NCI-H82 (cell line): ENCODE data around the gene IPO13.

Experiments
- DNase-seq: peaks from one replicate; lab custom pipeline; 2025; lab: John Stamatoyannopoulos, UW

Gene IPO13, protein sequence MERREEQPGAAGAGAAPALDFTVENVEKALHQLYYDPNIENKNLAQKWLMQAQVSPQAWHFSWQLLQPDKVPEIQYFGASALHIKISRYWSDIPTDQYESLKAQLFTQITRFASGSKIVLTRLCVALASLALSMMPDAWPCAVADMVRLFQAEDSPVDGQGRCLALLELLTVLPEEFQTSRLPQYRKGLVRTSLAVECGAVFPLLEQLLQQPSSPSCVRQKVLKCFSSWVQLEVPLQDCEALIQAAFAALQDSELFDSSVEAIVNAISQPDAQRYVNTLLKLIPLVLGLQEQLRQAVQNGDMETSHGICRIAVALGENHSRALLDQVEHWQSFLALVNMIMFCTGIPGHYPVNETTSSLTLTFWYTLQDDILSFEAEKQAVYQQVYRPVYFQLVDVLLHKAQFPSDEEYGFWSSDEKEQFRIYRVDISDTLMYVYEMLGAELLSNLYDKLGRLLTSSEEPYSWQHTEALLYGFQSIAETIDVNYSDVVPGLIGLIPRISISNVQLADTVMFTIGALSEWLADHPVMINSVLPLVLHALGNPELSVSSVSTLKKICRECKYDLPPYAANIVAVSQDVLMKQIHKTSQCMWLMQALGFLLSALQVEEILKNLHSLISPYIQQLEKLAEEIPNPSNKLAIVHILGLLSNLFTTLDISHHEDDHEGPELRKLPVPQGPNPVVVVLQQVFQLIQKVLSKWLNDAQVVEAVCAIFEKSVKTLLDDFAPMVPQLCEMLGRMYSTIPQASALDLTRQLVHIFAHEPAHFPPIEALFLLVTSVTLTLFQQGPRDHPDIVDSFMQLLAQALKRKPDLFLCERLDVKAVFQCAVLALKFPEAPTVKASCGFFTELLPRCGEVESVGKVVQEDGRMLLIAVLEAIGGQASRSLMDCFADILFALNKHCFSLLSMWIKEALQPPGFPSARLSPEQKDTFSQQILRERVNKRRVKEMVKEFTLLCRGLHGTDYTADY

DNA sequence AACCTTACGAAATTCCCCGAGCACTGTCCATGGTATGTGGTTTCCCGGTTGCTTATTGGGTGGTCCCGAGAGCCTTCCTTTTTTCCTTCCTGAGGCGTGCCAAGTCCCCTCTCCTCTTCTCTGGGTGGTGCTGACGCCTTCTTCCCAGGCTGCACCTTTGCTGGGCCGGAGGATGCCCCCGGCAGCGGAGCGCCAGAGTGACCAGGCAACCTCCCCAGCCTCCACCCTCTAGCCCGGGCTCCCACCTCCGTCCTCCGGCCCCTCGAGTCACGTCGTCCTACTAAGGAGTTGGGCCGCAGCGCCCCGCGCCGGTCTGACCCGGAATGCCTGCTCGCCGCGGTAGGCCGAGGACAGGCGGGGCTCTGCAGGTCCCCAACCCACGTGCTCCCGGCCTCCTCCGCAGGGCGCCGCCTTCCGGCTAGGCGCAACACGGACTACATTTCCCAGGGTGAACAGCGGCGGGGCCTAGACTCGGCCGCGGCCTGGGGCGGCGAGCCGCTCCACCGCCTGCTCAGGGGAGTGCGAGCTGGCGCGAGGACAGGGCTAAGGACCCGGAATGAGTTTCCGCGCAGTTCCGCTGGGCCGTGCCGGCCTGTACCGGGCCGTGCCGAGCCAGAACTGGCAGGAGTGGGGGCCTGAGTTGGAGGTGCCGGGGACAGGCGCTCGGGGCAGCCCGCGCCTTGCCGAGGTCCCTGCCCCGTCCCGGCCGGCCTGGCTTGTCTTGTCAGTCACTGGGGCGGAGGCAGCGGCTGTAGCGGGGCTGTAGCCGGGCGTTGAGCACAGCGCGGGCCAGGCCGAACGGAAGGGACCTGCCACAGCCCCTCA is at the start of gene IPO13:
Gene IPO13, plus strand, starts transcription at position 715 of the 825 bp plus-strand sequence. CDS start 651 bp downstream, outside the sequence.
- DNase-seq = peak; percentile 98

DNA sequence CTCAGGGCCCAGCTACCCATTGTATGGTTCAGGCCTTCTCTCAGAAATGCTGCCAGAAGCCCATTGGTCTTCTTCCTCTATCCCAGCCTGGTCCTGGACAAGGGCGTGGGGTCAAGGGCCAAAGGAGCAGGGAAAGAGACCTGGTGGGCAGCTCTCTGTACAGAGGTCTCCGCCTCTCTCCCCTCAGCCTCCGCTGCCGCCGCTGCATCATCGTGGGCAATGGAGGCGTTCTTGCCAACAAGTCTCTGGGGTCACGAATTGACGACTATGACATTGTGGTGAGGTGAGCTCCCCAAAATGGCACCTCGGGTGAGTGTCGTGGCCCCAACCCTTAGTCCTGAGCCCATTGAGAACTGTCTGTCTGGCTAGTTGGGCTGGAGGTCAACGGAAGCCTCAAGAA is 47.8 kb upstream of the IPO13 start:
- no peak for DNase-seq

DNA sequence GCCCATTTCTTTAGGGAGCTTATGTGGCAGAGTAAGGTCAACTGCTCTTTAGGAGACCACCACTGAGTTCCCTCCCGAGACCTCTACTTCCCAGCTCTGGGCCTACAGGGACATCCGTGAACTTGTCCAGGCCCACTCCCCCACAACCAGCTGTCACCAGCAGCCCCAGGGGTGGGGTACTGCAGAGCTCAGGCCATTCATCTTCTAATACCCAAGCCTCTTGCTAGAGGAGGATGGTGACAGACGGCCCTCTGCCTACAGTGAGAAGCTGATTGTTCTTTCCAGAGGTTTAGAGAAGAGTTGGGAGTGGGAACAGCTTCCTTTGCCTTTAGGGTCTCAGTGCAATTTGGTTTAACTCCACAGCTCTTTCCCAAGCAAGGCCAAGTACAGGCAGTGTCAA is 46.4 kb upstream of the IPO13 start:
- peak; percentile 23 for DNase-seq

DNA sequence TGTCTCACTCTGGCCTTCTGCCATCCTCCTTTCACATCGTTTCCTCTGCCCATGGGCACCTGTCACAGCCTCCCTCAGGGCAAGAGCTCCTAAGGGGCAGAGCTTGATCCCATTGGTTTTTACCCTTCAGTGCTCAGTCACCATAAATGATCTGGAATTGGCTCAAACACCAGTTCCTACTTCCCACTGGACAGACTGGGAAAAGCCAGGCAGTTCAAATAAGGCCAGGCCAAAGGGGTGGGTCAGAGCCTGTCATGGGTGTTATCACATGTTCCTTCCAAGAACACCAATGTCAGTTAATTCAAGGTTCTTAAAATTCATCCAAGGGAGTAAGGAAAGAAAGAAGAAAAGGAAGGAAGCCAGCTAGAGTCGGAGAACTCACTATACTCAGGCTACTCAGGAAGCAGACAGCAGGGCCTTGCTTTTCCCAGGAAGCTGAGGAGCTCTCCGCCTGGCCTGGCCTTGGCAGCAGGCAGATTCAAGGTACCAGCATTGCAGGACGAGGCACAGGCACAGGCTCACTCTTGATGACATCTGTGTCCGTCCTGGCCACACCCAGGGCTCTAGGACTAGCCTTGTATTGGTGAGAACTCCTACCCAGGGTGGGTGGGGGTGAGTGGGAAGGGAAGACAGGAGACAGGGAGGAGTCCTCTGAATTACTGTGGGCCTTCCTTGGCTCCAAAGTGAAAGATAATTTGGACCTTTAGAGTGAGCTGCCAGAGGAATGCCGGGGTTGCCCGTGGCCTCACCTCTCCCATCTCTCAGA is 45.4 kb upstream of the IPO13 start:
- DNase-seq = no peak

DNA sequence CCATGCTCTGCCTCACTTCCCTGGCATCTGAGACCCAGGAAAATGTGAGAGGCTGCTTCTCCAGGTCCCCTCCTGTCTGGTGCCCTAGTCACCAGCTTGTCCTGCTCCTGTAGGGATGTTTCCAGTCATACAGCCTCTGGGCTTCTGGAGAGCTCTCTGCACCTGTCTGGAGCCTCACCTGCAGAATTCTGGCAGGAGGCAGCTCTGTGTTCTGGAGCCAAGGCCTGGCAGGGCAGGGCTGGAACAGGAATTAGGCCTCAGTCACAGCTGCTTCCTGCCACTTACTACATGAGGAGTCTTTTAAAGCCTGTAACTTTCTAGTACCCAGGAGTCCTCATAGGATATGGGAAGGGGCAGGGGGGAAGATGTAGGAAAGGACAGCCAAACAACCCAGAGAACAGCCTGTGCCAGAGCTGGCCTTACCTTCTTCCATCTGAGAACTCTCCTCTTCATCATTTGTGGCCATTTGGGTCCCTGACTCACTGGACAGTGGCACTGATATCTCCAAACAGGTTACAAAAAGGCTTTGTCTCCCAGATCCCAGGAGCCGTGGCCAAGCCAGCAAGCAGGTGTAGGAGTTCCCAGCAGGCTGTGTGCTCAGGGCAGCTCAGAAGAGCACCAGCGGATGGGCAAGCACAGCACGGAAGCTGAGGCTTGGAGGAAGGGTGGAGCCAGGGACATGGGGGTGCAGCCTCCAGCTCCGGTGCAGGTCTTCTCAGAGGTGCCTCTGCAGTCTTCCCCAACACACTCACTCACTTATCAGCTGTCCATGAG is 44.5 kb upstream of the IPO13 start:
- no peak for DNase-seq

DNA sequence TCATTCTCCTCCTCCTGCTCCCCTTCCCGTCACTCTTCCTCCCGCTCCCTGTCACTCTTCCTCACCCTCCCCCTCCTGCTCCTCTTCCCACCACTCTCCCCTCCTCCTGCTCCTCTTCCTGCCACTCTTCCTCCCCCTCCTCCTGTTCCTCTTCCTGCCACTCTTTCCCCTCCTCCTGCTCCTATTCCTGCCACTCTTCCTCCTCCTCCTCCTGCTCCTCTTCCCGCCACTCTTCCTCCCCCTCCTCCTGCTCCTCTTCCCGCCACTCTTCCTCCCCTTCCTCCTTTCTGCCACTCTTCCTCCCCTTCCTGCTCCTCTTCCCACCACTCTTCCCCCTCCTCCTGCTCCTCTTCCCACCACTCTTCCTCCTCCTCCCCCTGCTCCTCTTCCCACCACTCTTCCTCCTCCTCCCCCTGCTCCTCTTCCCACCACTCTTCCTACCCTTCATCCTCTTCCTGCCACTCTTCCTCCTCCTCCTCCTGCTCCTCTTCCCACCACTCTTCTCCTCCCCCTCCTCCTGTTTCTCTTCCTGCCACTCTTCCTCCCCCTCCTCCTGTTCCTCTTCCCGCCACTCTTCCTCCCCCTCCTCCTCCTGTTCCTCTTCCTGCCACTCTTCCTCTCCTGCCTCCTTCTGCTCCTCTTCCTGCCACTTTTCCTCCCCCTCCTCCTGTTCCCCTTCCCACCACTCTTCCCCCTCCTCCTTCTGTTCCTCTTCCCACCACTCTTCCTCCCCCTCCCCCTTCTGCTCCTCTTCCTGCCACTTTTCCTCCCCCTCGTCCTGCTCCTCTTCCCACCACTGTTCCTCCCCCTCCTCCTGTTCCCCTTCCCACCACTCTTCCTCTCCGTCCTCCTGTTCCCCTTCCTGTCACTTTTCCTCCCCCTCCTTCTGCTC is 41.8 kb upstream of the IPO13 start:
- no peak for DNase-seq

DNA sequence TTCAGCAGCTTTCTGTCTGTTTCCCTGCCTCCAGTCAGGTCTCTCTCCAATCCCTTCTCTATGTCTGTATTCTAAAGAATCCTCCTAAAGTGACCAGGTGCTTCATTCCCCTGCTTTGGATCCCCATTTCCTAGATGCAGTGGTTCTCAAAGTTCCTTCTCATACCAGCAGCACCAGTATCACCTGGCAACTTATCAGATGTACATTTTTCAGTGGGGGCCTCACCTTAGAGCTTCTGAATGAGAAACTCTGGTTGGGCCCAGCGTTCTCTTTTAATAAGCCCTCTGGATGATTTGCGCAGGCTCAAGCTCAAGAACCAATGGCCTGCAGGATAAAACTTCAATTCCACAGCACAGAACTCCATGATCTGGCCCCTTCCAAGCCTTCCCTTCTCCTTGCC is 38.5 kb upstream of the IPO13 start:
- no peak for DNase-seq

DNA sequence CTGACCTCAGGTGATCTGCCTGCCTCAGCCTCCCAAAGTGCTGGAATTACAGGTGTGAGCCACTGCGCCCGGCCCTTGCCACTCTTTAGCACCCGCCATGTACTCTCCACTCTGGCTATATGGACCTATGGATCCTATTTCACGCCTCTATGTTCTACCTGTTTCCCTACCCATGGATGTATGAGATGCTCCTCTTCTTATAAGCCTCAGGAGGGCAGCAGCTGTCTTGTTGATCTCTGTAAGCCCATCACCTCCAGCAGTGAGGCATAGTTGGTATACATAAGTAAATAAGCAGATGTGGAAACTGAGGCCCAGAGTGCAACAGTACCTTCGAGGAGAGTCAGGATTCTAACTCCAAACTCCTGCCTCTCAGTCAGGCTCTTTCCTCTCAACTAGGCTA is 37.9 kb upstream of the IPO13 start:
- peak; percentile 65 for DNase-seq

DNA sequence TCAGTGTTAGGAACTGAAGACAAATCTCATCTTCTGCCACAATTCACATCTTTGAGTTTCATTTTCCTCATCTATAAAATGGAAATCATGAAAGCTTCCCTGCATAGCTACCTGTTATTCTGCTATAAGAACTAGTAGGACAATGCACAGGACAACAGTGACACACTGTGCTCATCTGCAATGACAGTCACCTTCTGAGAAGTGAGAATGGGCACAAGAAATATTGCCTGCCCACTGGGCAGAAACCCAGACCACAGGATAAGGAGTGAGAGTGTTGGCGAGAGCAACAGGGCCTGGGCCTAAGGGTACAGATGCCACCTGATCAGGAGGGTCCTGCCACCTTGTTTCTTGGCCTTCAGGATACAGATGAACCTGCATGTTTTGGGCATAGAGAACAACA is 36.4 kb upstream of the IPO13 start:
- DNase-seq = no peak

DNA sequence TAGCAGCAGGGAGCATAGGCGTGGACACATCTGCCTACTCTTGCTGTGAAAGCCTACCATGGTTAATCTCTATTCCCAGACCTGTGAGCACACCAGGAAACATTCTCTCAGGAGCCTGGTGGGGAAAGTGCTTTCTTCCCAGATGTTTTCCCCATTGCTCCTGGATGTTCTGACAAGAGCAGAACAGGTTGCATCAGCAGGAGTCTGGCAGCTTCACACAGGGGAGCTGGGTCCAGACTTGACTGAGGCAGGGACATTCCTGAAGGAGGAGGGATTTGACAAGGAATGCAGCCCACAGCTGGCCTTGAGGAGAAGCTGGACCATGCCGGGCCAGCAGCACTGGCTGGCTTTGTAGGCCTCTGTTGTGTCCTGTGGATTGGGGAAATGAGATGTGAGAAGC is 34.1 kb upstream of the IPO13 start:
- peak; percentile 49 for DNase-seq

DNA sequence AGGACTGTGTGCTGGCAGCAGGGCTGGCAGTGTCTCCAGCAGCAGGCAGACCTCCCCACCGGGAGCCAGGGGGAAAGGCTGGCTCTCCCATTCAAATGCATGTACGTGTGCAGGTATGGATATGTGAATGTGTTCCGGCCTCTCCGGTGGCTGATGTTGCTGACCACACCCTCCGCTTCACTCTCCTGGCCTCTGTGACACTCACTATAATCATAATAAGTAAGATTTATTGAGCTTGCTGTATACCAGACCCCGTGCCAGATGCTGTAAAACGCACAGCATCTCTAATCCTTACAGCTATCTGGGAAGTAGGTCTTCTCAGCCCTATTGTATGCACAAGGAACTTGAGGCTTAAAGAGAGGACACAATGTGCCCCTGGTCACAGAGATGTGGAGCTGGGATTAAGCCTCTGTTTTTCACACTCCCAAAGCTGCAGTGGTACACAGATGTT is 33.7 kb upstream of the IPO13 start:
- DNase-seq = peak; percentile 96

DNA sequence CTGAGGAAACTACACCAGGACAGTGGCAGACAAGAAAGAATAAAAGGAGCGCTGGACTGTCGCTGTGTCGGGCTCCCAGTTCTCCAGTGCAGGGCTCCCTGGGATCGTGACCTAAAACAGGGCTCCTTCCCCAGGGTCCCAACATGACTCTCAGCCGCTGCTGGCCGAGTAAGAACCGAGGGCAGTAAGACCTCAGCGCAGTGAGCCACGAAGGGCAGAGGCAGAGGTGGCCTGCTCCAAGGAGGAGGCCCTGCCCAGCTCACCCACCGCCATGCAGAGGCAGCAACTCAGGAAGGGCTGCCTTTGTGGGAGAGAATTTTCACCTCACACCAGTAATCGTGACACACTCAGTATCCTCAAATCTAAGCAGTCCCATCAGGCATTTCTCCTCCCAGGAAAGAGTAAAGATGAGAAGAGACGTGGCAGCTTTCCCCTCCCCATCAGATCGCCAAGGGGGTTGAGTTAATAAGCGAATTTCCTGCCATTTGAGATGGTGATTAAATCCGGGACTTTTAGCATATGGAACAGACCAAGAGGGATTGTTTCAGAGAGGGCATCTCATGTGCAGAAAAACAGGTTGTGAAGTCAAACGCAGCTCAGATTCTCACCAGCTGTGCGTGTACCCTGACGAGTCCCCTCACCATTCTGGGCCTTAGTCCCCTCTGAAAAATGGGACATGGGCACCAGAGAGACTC is 32.9 kb upstream of the IPO13 start:
- DNase-seq = peak; percentile 52

DNA sequence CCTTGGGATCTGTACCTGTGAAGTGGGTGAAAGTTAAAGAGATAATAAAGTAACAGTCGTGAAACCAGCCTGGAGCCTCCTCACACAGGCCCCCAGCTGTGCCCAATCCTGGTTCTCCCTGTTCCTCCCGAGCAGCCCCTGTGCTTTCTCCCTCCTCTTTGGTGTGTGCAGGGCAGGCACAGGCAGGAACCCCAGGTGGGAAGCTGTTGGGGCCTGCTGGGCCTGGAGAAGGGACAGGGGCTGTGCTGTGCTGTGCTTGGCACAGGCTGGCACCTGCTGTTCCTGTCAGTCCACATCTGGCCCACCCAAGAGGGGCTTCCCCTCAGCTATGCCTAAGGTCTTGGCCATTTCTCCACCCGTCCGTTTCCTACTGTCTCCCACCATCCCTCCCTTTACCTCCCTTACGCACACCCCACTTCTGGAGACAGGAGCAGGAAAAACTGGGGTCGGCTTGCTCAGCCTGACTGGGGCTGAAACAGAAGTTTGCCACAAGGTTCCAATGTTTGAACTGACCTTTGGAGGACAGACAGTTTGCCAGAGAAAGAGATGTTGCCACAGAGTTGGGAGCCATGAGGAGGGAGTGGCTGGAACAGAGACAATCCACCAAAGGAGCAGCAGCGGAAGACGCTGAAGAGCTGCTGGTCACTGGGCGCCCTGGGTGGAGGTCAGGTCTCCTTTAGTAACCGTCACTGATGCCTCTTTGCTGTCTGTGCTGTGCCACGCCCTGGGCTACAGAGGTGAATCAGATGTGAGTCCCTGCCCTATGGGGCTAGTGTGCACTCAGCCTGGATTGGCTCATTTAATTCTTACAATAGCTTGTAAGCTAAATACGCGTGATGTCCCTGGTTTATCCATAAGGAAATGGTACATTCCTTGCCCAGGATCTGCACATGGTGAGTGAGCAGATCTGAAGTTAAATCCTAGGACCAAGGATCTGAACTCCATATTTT is 31.9 kb upstream of the IPO13 start:
- no peak for DNase-seq

DNA sequence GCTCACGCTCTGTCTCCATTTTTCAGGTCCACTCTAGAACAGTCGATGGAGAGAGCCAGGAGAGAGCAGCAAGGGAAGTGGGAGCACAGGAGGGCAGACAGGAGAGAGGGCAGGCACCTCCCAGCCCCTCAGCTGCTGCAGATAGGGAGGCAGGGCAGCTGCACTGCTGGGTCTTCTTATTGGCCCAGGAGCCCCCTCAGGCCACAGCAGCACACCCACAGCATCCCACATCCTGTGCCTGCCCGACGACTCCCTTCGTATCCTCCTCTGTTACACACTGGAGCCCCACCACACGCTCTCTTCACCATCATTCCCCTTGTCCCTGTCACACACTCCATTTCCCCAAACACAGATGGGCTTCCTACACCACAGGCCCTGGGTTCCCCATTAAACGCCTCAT is 26.8 kb upstream of the IPO13 start:
- no peak for DNase-seq

DNA sequence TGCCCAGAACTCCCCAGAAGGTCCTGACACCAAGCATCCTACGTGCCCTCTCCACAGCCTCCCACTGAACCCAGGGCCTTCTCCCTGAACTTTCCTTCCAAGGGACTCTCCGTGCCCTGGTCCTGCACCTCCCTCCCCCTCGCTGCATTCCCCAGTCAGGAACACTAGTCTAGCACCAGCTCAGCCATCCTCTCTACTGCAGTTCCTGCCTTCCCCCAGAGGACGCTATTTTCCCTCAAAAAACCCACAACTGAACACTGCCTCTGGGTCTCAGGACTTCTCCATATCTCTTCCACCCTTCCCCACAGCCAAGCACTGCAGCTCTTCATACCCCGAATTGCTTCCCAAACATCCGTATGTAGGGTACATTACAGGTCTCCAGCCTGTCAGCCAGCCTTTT is 25.7 kb upstream of the IPO13 start:
- no peak for DNase-seq

DNA sequence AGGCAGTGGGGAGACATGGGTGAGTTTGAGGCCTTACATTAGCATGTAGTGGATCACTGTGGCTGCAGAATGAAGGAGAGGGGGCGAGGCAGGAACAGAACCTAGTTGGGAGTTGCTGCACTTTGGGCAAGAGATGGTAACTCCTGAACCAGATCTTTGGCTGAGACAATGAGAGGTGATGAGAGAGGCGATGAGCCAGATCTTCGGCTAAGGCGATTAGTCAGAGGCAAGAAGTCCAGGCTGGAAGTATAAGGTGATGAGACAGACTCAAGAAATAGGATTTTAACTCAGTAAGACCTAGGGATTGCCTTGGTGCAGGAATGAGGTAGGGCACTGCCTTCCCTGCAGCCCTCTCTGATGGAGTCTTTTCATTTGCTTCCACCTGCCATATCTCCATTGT is 22.2 kb upstream of the IPO13 start:
- DNase-seq = peak; percentile 88

DNA sequence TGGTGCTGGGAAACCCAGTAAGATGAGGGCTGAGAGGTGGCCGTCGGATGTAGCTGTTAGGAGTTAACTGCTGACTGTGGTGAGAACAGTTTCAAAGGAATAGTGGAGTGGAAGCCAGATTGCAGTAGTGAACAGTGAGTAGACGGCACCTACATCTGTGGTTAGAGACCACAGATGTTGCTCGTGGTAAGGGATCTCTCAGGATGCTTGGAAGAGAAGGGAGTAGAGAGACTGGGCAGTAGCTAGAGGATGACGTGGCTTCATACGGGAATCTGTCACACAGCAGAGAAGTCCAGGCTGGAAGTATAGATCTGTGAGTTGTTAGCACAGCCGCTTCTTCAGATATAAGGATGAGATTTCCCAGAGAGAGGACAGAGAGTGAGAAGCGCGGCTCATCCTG is 20.9 kb upstream of the IPO13 start:
- DNase-seq = no peak
